SH-SY5Y (cell line): ENCODE results near the gene C1orf210.

ENCODE experiments used
- GATA2 ChIP-seq: IDR thresholded peaks from 2 replicates; pipeline ENCODE4 v1.6.1; 2011; ENCODE audit warnings: mild to moderate bottlenecking, low read depth, low read length
- GATA3 ChIP-seq: IDR thresholded peaks from 2 replicates; pipeline ENCODE4 v1.6.1; 2011; ENCODE audit warnings: low read depth, mild to moderate bottlenecking, low read length, moderate library complexity

- TF ChIP-seq GATA3 = no peak
- TF ChIP-seq GATA2 = no peak
These were observed 1.2 kb upstream of the C1orf210 start for GRCh38 chr1:43286533-43286932.
